ENCODE results near the gene CMTR1.
"Not testable (repeated sequence)": the region's sequence is repeated elsewhere in the genome, so short reads cannot be mapped to it uniquely, and the experiment has no call there.

Gene CMTR1, protein sequence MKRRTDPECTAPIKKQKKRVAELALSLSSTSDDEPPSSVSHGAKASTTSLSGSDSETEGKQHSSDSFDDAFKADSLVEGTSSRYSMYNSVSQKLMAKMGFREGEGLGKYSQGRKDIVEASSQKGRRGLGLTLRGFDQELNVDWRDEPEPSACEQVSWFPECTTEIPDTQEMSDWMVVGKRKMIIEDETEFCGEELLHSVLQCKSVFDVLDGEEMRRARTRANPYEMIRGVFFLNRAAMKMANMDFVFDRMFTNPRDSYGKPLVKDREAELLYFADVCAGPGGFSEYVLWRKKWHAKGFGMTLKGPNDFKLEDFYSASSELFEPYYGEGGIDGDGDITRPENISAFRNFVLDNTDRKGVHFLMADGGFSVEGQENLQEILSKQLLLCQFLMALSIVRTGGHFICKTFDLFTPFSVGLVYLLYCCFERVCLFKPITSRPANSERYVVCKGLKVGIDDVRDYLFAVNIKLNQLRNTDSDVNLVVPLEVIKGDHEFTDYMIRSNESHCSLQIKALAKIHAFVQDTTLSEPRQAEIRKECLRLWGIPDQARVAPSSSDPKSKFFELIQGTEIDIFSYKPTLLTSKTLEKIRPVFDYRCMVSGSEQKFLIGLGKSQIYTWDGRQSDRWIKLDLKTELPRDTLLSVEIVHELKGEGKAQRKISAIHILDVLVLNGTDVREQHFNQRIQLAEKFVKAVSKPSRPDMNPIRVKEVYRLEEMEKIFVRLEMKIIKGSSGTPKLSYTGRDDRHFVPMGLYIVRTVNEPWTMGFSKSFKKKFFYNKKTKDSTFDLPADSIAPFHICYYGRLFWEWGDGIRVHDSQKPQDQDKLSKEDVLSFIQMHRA

DNA sequence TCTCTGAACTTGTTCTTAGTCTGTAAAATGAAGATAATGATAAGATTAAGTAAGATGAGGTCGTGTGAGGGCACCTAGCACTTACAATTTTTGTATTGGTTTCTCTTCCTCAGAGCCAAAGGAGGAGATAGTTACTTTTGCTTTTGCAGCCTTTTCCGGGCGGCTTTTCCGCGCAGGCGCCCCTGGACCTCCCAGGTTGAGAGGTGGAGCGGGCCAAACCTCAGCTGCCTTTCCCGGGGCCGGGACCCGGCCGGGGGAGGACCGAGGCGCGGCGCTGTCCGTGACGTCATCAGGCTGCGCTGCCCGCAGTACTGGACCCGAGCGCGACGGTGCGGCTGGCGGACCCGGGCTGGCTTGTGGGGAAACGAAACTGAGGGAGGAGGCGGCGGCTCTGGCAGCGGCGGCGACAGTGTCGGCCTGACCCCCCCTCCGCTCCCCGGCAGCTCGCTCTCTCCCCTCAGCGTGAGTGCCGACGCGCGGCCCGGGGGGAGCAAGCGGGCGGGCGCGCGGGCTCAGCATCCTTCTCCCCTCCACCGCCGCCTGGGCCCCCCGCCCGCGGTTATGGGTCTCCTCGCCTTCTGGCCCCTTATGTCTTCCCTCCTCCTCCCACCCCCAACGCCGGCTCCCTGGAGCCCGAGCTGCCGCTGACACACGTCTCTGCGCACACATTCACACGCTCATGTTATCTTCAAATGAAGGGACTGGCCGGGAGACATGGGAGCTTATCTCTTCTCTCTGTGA is at the start of gene CMTR1:
Gene CMTR1 (plus strand): TSS at position 306 of the 741 bp plus-strand sequence. CDS start 2,409 bp downstream, outside the sequence.
- DNase-seq, result peak; percentile 88

DNA sequence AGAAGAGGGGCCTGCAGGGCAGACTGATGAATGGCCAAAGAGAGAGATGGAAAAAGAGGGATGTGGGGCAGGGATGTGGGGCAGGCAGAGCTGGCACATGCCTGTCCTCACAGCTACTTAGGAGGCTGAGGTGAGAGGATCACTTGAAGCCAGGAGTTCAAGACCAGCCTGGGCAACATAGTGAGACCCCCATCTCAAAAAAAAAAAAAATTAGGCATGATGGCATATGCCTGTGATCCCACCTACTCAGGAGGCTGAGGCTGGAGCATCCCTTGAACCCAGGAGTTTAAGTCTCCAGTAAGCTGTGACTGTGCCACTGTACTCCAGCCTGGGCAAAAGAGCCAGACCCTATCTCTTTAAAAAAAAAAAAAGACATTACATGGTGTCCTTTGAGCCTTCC is 44.4 kb upstream of the CMTR1 start:
- DNase-seq, result no peak

DNA sequence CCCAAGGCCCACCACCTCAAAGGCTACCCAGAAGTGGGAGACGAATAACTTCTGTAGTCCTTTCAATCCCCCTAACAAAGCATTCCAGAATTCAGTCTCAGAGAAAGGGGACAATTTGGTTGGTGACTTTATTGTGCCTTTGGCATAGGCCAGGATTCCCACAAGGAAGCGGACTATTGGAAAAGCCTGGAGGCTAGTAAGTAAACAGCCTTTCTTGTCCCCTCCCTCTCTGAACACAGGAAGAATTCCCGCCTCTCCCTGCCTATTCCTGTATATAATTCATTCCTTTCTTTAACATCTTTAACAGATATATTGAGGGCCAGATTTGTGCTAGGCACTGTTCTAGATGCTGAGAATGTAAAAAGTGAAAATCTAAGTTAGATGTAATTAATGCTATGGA is 43.2 kb upstream of the CMTR1 start:
- DNase-seq, result no peak

DNA sequence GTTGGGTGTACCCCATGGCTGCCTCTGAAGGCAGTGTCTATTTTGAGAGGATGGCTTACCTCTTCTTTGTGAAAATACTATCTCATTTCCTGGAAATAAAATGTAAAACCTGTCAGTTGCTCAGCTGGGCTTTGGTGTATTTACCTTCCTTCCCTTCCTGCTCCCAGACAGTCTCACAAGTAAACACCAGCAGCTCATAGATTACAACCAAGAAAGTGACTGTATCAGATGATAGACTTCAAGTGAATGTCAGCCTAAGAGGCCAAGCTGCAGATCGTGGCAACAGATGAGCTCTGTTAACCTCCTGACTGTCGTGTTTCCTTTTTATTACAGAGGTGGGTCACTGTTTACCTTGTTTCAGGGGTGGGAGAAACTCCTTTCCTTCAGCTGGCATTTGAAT is 41.9 kb upstream of the CMTR1 start:
- DNase-seq, result no peak

DNA sequence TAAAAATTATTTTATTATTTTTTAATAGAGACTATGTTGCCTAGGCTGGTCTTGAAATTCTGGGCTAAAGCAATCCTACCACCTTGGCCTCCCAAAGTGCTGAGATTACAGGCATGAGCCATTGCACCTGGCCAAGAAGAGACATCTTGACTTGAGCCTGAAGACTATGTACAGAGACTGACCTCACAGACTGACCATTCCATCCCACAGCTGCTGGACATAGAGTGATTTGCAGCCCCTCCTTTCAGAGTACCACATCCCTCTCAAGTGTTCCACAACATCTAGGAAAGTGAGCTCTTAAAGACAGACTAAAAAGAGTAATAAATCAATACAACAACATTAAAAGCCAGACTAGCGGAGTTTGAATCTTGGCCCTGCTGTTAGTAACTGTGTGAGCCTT is 40.2 kb upstream of the CMTR1 start:
- no peak for DNase-seq

DNA sequence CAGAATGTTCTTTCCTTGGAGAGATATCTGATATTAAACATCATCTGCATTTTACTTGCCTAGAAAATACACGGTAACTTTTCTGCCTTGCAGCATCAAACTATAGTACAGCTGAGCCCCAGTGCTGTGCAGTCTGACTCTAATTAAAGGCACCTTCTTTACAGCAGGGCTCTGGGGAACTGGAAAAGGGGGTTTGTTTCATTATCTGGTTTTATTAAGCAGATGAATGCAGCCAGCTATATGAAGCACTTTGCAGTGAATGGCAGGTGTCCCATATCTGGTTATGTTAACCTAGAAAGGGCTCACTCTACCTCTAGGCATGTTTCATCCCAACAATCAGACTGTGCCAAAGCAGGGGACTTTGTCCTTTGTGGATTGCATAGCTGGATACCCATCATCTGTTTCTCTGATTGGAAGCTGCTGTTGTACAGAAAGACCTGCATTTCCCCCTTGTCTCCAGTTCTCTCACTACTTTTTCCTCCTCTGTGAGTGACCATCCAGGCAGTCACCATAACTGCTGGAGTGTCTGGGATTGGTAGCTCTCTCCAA is 39.6 kb upstream of the CMTR1 start:
- no peak for DNase-seq

DNA sequence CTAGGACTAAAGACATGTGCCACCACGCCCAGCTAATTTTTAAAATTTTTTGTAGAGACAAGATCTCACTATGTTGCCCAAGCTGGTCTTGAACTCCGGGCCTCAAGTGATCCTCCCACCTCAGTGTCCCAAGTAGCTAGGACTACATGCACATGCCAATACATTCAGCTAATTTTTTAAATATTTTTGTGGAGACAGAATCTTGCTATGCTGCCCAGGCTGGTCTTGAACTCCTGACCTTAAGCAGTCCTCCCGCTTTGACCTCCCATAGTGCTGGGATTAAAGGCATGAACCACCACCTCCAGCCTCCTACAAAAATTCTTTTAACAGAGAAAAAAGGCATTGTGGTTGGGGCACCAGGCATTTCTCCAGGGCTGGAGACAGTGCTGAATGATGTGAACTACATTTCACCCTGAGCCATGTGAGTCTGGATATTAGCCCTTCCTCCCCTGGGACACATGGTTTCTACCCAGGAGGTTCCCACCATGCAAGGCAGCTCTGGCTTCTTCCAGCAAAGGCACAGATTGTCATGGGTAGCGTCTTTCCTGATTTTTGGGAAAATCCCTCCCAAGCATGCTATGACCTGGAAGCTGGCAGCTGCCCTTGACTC is 36.3 kb upstream of the CMTR1 start:
- no peak for DNase-seq

DNA sequence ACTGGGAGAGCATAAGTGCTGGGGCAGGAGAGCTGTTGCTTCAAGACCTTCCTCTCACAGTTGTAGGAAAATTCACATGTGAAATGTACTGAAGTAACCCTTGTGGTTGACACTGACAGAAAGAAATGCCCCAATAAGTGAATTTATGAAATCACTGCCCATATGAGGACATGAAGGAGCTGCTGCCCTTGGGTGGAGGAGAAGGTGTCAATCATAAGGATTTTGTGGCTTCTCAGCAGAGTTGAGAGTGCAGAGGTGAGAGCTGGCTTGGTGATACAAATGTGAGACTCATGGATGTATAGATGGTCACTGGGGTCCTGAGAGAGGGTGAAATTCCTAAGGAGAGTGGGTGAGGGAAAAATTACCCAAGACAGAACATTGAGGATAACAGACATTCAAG is 33.9 kb upstream of the CMTR1 start:
- DNase-seq, result no peak

DNA sequence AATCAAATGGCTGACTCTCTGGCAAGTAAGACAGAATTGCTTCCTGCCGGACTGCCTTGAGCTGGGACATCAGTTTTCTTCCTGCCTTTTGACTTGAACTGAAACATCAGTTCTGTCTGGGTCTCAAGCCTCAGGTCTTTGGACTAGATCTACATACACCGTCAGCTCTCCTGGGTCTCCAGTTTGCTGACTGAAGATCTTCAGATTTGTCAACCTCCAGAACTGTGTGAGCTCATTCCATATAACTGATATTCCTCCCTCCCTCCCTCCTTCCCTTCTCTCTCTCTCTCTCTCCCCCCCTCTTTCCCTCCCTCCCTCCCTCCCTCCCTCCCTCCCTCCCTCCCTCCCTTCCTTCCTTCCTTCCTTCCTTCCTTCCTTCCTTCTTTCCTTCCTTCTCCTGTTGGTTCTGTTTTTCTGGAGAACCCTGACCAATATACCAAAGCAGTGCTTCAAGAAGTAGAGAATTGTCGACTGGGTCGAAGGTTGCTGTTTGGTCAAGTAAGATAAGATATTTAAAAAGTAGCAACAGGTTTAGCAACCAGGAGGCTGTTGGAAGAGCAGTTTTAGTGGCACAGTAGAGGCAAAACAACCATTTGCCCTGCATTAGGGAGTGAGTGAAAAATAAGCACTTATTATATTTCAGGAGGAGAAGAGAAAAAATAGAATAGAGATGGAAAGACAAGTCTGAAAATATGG is 33.1 kb upstream of the CMTR1 start:
- DNase-seq, result no peak

DNA sequence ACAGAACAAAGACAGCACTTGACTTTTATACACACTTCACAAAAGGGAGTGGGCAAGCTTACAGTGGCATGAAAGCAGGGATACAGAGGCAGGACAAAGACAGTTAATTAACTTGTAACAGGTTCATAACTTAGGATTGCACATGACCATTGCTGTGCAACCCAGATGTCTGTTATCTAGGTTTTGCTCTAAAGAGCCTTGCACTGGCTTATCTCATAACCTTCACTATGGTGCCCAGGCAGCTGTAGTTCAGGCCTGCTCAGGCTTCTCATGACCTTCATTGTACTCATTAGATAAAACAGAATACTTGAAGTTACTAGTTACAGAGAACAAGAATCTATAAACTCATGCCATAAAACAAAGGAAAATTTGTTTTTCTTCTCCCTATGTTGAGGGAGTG is 31.4 kb upstream of the CMTR1 start:
- not testable (repeated sequence) for DNase-seq

DNA sequence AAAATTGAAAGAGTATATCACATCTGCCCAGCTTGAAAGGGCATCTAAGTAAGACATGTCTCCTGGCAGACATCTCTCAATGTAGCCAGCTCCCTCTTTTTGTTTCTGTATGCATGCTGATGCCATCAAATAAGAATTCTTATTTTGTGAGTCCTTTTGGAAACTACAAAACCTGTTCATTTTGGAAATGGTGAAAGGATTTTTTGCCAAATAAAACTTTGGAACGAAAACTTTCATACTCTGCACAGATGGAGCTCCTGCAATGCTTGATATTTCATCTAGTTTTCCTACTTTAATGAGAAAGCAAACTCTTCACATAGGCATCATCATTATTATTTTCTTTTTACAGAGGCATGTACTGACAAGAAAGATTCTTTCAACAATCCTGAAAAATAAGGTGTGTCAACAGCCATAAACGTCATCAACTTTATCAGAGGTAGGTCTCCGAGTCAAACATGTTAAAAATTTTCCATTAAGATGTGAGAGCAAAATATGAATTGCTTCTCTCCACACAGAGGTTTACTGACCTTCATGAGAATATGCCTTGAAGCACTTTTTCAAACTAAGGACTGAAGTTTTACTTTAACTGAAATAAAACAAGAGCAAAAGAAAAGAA is 26.2 kb upstream of the CMTR1 start:
- no peak for DNase-seq

DNA sequence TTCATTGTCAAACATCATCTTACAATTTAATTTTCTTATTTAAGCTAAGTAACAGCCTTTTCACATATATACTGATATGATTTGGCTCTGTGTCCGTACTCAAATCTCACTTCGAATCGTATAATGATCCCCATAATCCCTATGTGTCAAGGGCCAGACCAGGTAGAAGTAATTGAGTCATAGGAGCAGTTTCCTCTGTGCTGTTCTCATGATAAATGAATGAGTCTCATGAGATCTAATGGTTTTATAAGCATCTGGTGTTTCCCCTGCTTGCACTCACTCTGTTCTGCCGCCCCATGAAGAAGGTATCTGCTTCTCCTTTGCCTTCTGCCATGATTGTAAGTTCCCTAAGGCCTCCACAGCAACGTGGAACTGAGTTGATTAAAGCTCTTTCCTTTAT is 25.1 kb upstream of the CMTR1 start:
- peak; percentile 43 for DNase-seq

DNA sequence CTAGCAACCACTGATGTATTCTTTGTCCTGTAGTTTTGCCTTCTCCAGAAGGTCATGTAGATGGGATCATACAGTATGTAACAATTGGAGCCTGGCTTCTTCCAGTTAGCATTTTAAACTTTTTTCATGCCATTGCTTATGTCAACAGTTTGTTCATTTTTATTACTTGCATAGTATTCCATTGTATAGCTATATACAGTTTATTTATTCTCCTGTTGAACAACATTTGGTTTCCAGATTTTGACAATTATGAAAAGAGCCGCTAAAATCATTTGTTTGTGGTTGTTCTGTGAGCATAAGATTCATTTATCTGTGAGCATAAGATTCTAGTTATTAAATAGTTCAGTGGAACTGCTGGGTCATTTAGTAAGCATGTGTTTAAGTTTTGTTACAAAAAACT is 23.5 kb upstream of the CMTR1 start:
- DNase-seq, result no peak

DNA sequence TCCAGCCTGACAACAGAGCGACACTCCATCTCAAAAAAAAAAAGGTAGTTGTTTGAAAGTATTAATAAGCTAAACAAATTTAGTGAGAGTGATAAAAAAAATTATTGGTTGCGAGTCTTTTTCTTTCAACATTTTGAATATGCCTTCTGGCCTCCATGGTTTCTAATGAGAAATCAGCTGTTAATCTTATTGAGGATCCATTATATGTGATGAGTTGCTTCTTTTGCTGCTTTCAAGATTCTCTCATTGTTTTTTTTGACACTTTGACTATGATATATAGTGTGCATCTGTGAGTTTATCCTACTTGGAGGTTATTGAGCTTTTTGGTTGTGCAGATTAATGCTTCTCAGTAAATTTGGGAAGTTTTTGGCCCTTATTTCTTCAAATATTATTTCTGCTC is 15.6 kb upstream of the CMTR1 start:
- no peak for DNase-seq

DNA sequence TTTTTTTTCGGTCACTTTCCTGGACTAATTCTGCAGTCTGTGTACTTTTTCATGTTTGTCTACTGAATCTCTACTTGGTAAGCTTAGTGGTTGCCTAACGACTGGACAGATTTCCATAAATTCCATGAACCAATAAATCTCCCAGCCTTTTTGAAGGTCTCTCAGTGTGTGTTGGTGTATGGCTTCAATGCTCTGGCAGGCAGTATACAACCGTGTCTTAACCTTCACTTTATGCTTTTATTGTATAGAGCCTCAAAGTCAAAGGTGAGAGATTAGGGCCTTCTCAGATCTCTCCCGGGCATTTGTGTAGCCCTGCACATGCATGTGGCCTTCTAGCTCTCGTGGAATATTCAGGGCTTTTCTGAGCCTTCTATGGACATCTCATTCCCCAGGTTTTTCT is 14.3 kb upstream of the CMTR1 start:
- no peak for DNase-seq

DNA sequence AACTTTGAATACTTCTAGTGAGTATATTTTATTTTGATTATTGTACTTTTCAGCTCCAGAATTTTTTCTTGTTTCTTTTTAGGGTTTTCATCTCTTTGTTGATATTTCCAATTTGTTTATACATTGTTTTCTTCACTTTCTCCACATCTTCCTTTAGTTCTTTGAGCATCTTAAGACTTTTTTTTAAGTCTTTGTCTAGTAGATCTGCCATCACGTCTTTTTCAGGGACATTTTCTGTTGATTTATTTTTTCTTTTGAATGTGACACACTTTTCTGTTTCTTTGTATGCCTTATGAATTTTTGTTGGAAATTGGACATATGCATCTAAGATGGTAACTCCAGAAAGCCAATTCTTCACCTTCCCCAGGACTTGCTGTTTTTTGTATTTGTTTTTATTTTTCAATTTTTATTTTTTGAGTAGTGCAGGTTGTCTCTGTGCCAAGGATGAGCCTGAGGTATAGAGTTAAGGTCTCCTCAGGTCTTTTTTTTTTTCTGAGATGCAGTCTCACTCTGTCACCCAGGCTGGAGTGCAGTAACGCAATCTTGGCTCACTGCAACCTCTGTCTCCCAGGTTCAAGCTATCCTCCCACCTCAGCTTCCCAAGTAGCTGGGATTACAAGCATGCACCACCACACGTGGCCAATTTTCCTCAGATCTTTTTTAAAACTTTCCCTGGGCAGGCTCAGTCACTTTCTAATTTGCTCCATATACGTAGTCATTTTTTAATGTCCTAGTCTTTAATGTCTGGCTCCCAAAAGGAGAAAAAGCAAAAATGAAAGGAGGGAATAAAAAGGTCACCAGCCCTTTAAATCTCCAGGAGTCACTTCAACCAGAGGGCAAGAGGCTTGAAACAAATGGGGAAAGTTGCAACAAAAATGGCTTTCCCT is 6.7 kb upstream of the CMTR1 start:
- DNase-seq, result no peak

DNA sequence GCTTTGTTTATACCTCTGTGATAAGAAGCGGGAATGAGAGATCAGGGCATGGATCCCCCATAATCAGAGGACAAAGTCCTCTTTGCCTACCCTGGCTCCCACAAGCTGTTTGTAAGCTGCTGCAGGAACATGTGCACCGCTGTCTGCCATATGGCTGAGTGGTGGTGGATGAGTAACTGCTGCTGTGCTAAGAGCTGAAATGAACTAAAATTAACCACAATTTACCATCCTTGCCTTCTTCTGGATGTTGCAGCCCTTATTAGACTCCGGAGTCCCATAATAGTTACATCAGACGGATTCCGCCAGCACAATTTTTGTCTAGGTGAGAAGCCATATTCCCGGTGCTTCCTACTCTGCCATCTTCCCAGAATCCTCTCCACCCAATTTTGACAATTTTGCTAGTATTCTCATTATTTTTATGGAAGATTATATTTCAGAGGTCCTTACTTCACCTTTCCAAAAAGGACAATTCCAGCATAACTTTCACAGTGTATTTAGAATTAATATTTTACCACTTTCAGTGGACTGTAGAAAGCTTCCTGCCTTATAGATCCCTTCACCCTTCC is 6.0 kb upstream of the CMTR1 start:
- DNase-seq, result no peak

DNA sequence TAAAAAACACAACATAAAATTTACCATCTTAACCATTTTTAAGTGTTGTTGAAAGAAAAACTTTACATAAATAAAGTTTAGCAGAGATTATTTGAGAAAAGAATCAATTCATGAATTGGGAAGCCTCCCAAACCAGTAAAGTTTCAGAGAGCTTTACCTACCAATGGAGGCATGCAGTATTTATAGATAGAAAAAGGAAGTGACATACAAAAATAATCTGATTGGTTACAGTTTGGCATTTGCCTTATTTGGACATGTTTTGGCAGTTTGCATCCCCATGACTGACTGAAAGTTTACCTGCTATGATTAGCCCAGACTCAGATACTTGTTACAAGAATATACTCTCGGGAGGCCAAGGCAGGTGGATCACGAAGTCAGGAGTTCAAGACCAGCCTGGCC is 3.7 kb upstream of the CMTR1 start:
- no peak for DNase-seq

DNA sequence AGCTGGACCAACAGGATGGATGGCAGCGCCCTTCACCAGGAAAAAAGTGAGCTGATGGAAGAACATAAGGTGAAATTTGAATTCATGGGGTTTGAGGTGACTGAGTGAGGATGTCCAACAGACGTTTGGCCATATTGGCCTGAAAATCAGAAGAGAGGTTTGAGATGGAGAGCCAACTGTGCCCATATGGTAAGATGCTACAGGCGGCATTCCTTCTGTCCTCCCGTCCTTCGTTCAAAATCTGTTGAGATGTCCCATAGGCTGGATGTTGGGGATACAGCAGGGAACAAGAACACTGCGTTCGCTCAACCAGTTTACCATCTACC is 468 bp upstream of the CMTR1 start:
- no peak for DNase-seq

DNA sequence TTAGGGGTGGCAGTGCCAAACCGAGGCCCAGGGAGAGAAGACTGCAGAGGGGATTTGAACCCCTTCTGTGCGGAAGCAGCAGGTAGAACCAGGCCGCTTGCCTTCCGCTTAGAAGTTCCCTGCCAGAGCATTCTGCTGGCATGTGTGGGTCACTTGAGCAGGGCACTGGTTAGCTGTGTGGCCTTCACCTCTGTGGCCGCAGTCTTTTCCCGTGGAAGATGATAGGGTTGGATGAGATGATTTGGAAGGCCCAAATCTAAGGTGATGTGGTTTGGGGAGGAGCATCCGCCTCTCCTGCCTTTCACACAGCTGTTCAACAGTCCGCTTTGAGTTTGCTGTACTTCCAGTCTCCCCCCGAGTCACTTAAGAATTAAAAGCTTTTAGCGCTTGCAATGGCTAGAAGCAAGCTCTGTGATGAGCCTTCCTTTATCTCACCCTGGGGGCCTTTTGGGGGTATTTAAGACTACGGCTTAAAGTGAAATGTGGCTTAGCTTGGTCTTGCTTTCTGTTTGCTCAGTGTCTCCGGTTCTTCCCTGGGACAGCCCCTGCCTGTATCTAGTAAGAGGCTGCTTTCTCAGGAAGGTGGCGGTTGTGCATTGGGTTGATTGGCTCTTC is 743 bp downstream of the CMTR1 start:
- no peak for DNase-seq

Data from NCI-H2171 (cell line).